NCI-H2227 (cell line): ENCODE measurements around the gene THEMIS.
"Not testable (repeated sequence)": the region's sequence is repeated elsewhere in the genome, so short reads cannot be mapped to it uniquely, and the experiment has no call there.

ENCODE experiments used
- DNase-seq: peaks from one replicate; lab custom pipeline; 2025; ENCODE audit not compliant: unreplicated experiment; lab: John Stamatoyannopoulos, UW

THEMIS gene

GRCh38 chr6:127900935-127901334 lies at the start of gene THEMIS:
TSS of gene THEMIS (minus strand) at chr6:127901058. CDS start at chr6:127900932, 126 bp downstream.
- DNase-seq, result no peak

- no peak for DNase-seq
Measured at GRCh38 chr6:127949251-127949650, 48.4 kb upstream of the THEMIS start.

GRCh38 chr6:127946388-127946787 lies 45.5 kb upstream of the THEMIS start:
- no peak for DNase-seq

GRCh38 chr6:127945434-127946097 lies 44.7 kb upstream of the THEMIS start:
- DNase-seq, result no peak

- no peak for DNase-seq
Measured at GRCh38 chr6:127941228-127941627, 40.4 kb upstream of the THEMIS start.

- DNase-seq, result no peak
Measured at GRCh38 chr6:127939442-127940066, 38.7 kb upstream of the THEMIS start.

- no peak for DNase-seq
Measured at GRCh38 chr6:127938701-127939100, 37.8 kb upstream of the THEMIS start.

GRCh38 chr6:127937747-127938146 lies 36.9 kb upstream of the THEMIS start:
- no peak for DNase-seq

GRCh38 chr6:127937102-127937501 lies 36.2 kb upstream of the THEMIS start:
- no peak for DNase-seq

GRCh38 chr6:127934956-127935355 lies 34.1 kb upstream of the THEMIS start:
- DNase-seq, result no peak

GRCh38 chr6:127933852-127934840 lies 33.3 kb upstream of the THEMIS start:
- DNase-seq, result no peak

- DNase-seq, result no peak
Measured at GRCh38 chr6:127933137-127933536, 32.3 kb upstream of the THEMIS start.

- no peak for DNase-seq
Measured at GRCh38 chr6:127932708-127933107, 31.9 kb upstream of the THEMIS start.

- not testable (repeated sequence) for DNase-seq
Measured at GRCh38 chr6:127926441-127926840, 25.6 kb upstream of the THEMIS start.

- DNase-seq, result no peak
Measured at GRCh38 chr6:127924440-127924839, 23.6 kb upstream of the THEMIS start.

- DNase-seq, result no peak
Measured at GRCh38 chr6:127924031-127924430, 23.2 kb upstream of the THEMIS start.

- DNase-seq, result no peak
Measured at GRCh38 chr6:127923135-127923534, 22.3 kb upstream of the THEMIS start.

GRCh38 chr6:127921982-127922381 lies 21.1 kb upstream of the THEMIS start:
- DNase-seq, result no peak

- no peak for DNase-seq
Measured at GRCh38 chr6:127920804-127921203, 19.9 kb upstream of the THEMIS start.

GRCh38 chr6:127918506-127919427 lies 17.9 kb upstream of the THEMIS start:
- no peak for DNase-seq

- no peak for DNase-seq
Measured at GRCh38 chr6:127917766-127918165, 16.9 kb upstream of the THEMIS start.
